Kidney (tissue), 14 donors: ENCODE measurements around the gene ABCC11. TPM values are rescaled to one million over a fixed set of nuclear protein-coding genes. Genes with fewer than 3 reads are reported as not detected.

Source experiments
- DNase-seq, 5 donors: peaks; one replicate each; pipeline ENCODE4 v3.0.0-alpha.2; 2013 to 2020
- FAIRE-seq: peaks from 2 replicates; lab custom pipeline; 2012; peaks lifted over from hg19 to GRCh38; lab: Jason Lieb, UNC
- H3K27ac ChIP-seq, 2 donors: one replicate each; pipeline ENCODE4 v1.7.0; 2013; ENCODE audit warnings: low read depth in 2 of 2, low read length in 2 of 2, inconsistent platforms in 1 of 2
- H3K27me3 ChIP-seq: one replicate; pipeline ENCODE4 v1.7.1; 2013; ENCODE audit warnings: low read length, inconsistent platforms; ENCODE audit not compliant: control insufficient read depth, insufficient read depth
- H3K36me3 ChIP-seq, 3 donors: one replicate each; pipeline versions ENCODE4 v1.7.0 to v1.7.1; 2013; ENCODE audit warnings: low read length in 3 of 3, control low read depth in 1 of 3, inconsistent platforms in 1 of 3; ENCODE audit not compliant: insufficient read depth in 3 of 3, control insufficient read depth in 2 of 3
- H3K4me1 ChIP-seq, 3 donors: one replicate each; pipeline versions ENCODE4 v1.7.0 to v1.7.1; 2013; ENCODE audit warnings: low read length in 3 of 3, inconsistent platforms in 1 of 3, low read depth in 1 of 3; ENCODE audit not compliant: control insufficient read depth in 2 of 3, insufficient read depth in 2 of 3
- H3K4me3 ChIP-seq, 3 donors: one replicate each; pipeline versions ENCODE4 v1.7.0 to v1.8.1; 2013; ENCODE audit warnings: low read length in 3 of 3, control low read depth in 1 of 3, inconsistent platforms in 1 of 3
- H3K9ac ChIP-seq, 3 donors: one replicate each; pipeline versions ENCODE4 v1.7.0 to v1.7.1; 2013; ENCODE audit warnings: low read length in 3 of 3, control low read depth in 1 of 3, inconsistent platforms in 1 of 3
- H3K9me3 ChIP-seq, 3 donors: one replicate each; pipeline versions ENCODE4 v1.7.0 to v1.7.1; 2013; ENCODE audit warnings: low read length in 3 of 3, control low read depth in 1 of 3, inconsistent platforms in 1 of 3; ENCODE audit not compliant: control insufficient read depth in 2 of 3, insufficient read depth in 1 of 3
- intact Hi-C: fragments of 100-400 bp; cut with DNase I; formaldehyde crosslinking; loops from one replicate; pipeline ENCODE4 v1.11.1; 2022
- polyA plus RNA-seq: library from polyadenylated mRNA; stranded (reverse); fragments of 350-450 nt; fragmentation: Illumina TruSeq; extraction: RNeasy Lipid Tissue Mini Kit (QIAGEN cat#74804); gene quantifications from one replicate; pipeline ENCODE4 v1.2.3, GENCODE V29; 2014; ENCODE audit warnings: low read depth, low replicate concordance; ENCODE audit not compliant: insufficient read depth
- total RNA-seq: library from RNA; stranded (reverse); fragmentation: NEBNext Ultra II Directional; extraction: Animal tissue kit (Norgen Biotek cat#: 25700); gene quantifications from one replicate; pipeline ENCODE4 v1.2.1, GENCODE V29; 2021
- TF ChIP-seq, protein P1 (sequence below): IDR thresholded peaks from 3 replicates; pipeline ENCODE4 v1.5.1; 2012; ENCODE audit warnings: mild to moderate bottlenecking, moderate library complexity, borderline replicate concordance; ENCODE audit not compliant: insufficient read depth; ENCODE audit errors: extremely low read depth
- donor health status: control.
- donor health status: control.
- donor health status: control.
- donor health status: control.
- donor health status: control.
- donor health status: DM: yes; HTN: yes; CAD: no.
- donor health status: Normal renal cell carcinoma (clear cell type).

The ABCC11 gene
- total and polyA plus RNA-seq, 2 donors from 2014 or later = 0.09 TPM; not detected in 1

- Histone ChIP-seq H3K9ac (no peak overlapping the region), H3K4me3 (no peak overlapping the region), H3K4me1 (no peaks in the 10 kb centered on the region), H3K9me3 (no peaks in the 10 kb centered on the region), H3K27ac (no peak overlapping the region), H3K27me3 (no peaks in the 10 kb centered on the region), H3K36me3 (no peaks in the 10 kb centered on the region)
- DNase-seq (peak in 1 of 5 donors; percentile 18), FAIRE-seq (no peak)
- intact Hi-C loops = no loop called here
- TF ChIP-seq, protein P1, sequence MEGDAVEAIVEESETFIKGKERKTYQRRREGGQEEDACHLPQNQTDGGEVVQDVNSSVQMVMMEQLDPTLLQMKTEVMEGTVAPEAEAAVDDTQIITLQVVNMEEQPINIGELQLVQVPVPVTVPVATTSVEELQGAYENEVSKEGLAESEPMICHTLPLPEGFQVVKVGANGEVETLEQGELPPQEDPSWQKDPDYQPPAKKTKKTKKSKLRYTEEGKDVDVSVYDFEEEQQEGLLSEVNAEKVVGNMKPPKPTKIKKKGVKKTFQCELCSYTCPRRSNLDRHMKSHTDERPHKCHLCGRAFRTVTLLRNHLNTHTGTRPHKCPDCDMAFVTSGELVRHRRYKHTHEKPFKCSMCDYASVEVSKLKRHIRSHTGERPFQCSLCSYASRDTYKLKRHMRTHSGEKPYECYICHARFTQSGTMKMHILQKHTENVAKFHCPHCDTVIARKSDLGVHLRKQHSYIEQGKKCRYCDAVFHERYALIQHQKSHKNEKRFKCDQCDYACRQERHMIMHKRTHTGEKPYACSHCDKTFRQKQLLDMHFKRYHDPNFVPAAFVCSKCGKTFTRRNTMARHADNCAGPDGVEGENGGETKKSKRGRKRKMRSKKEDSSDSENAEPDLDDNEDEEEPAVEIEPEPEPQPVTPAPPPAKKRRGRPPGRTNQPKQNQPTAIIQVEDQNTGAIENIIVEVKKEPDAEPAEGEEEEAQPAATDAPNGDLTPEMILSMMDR = no peak
Measured at GRCh38 chr16:48125888-48126287, 121.5 kb downstream of the ABCC11 start.

- Histone ChIP-seq H3K27ac (no peak overlapping the region), H3K9me3 (no peaks in the 10 kb centered on the region), H3K36me3 (no peaks in the 10 kb centered on the region), H3K9ac (no peak overlapping the region), H3K4me3 (no peak overlapping the region), H3K27me3 (no peaks in the 10 kb centered on the region), H3K4me1 (no peaks in the 10 kb centered on the region)
- TF ChIP-seq, protein P1 = no peak
- peak in 1 of 5 donors; percentile 34 for DNase-seq
- no peak for FAIRE-seq
- intact Hi-C loops = no loop called here
Measured at GRCh38 chr16:48124266-48124665, 123.1 kb downstream of the ABCC11 start.

DNA sequence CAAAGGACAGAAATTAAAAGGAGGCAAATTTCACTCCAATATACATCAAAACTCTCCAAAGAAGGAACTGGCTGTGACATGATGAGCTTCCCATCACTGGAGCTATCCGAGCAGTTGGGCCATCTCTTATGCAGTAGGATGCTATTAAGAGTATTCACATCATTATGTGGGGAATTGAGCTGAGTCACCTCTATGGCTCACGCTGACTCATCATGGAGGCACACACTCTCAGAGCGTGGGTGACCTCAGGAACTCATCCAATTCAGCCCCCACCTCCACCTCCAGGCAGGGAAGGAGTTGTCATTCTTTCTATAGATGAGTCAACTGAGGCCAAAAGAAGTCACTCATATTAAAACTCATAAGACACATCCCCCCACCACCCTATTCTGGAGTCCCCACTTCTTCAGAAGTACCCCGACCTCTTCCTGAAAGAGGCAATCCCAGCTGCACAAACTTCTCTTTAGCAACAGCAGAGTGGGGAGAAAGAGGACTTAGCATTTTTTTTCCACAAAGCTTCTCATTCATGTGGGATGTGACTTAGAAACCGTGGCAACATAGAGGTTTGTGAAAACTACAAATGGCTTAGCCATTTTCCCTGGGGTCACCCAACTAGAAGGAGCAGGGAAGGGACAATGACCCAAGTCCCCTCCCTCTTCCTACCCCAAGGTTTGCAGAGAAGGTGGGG lies 124.1 kb downstream of the ABCC11 start:
- H3K4me1 ChIP-seq = no peaks in the 10 kb centered on the region
- H3K27ac ChIP-seq = no peak overlapping the region
- no peak overlapping the region for H3K4me3 ChIP-seq
- H3K27me3 ChIP-seq = no peaks in the 10 kb centered on the region
- intact Hi-C loops = no loop called here
- H3K36me3 ChIP-seq = no peaks in the 10 kb centered on the region
- FAIRE-seq (no peak), DNase-seq (no peak)
- no peak overlapping the region for H3K9ac ChIP-seq
- H3K9me3 ChIP-seq = no peaks in the 10 kb centered on the region
- TF ChIP-seq, protein P1 = no peak

DNA sequence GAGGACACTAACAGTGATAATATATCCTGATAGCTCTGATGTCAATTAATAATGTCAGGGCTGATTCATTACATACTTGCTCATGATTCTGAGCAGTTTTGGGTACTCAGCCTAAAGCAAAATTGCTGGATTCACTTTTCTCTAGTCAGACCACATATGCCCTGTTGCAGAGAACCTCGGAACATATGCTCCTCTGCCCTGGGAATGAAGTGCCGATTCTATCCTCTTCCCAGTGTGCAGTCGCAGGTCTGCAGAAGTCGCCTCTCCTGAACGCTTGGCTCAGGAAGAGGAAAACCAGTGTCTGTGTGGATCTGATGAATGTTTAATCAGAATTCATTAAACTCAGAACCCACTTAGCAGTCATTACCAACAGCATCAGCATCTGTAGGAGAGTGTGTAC lies 126.1 kb downstream of the ABCC11 start:
- DNase-seq (no peak), FAIRE-seq (no peak)
- Histone ChIP-seq H3K4me3 (no peak overlapping the region), H3K9me3 (no peaks in the 10 kb centered on the region), H3K9ac (no peak overlapping the region), H3K27me3 (no peaks in the 10 kb centered on the region), H3K4me1 (no peaks in the 10 kb centered on the region), H3K36me3 (no peaks in the 10 kb centered on the region), H3K27ac (no peak overlapping the region)
- intact Hi-C loops = no loop called here
- TF ChIP-seq, protein P1 = no peak
